Upper lobe of left lung (tissue), 4 donors: ENCODE data around the gene CST7.

Source experiments
- EP300 ChIP-seq, 4 donors: sonication (generic); formaldehyde crosslinking; IDR thresholded peaks; one replicate each; pipeline ENCODE4 v1.5.1; 2017; ENCODE audit warnings: antibody characterized with exemption in 4 of 4, control low read depth in 2 of 4
- POLR2A ChIP-seq, 4 donors: fragments of 450-650 bp; IDR thresholded peaks; one replicate each; pipeline ENCODE4 v1.5.1; 2016 to 2017; ENCODE audit warnings: antibody characterized with exemption in 4 of 4, mild to moderate bottlenecking in 2 of 4
- POLR2AphosphoS5 ChIP-seq, 2 donors: sonication (generic); formaldehyde crosslinking; IDR thresholded peaks; one replicate each; pipeline ENCODE4 v1.5.1; 2017; ENCODE audit warnings: antibody characterized with exemption in 2 of 2
- TF ChIP-seq, protein P1 (sequence below), 6 experiments: fragments of 450-650 bp in 4 of 6; fragments of 200-600 bp in 2 of 6; sonication (generic) in 2 of 6; IDR thresholded peaks; one replicate each; pipeline ENCODE4 v1.5.1; 2016 to 2019; ENCODE audit warnings: antibody characterized with exemption in 6 of 6

DNA sequence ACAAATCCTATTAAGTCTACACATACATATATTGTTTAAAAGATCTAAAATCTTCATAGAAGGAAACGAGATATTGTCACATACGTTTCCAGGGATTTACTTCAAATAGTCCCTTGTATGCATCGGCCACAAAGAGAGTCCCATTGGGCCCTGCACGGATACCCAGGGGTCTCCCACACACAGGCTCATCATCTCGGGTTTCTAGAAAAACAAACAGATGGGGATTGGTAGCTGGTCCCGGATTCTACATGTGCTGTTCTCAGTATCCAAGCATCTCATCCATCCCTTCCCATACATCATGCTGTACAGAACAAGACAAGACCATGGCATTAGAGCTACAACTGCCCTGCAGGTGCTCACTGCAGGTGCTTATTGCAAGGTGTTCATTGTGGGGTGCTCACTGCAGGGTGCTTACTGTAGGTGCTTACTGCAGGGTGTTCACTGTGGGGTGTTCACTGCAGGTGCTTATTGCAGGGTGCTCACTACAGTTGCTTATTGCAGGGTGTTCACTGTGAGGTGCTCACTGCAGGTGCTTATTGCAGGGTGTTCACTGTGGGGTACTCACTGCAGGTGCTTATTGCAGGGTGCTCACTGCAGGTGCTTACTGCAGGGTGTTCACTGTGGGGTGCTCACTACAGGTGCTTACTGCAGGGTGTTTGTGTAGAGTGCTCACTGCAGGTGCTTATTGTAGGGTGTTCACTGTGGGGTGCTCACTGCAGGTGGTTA, 22.5 kb downstream of the CST7 start:
- TF ChIP-seq, protein P1, sequence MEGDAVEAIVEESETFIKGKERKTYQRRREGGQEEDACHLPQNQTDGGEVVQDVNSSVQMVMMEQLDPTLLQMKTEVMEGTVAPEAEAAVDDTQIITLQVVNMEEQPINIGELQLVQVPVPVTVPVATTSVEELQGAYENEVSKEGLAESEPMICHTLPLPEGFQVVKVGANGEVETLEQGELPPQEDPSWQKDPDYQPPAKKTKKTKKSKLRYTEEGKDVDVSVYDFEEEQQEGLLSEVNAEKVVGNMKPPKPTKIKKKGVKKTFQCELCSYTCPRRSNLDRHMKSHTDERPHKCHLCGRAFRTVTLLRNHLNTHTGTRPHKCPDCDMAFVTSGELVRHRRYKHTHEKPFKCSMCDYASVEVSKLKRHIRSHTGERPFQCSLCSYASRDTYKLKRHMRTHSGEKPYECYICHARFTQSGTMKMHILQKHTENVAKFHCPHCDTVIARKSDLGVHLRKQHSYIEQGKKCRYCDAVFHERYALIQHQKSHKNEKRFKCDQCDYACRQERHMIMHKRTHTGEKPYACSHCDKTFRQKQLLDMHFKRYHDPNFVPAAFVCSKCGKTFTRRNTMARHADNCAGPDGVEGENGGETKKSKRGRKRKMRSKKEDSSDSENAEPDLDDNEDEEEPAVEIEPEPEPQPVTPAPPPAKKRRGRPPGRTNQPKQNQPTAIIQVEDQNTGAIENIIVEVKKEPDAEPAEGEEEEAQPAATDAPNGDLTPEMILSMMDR (IDR thresholded peaks at IDR 0.05) = no peak
- TF ChIP-seq POLR2AphosphoS5 (IDR thresholded peaks at IDR 0.05) (no peak), EP300 (IDR thresholded peaks at IDR 0.05) (no peak), POLR2A (IDR thresholded peaks at IDR 0.05) (no peak)
